PFSK-1 (cell line): ENCODE results near the gene NCCRP1.

Experiments
- FOXP2 ChIP-seq: optimal IDR thresholded peaks from 2 replicates; pipeline ENCODE3; 2011; ENCODE audit warnings: borderline replicate concordance, control low read depth, inconsistent platforms; ENCODE audit not compliant: insufficient read depth; ENCODE audit errors: extremely low read length, extremely low read depth
- POLR2AphosphoS5 ChIP-seq: IDR thresholded peaks from 2 replicates; pipeline ENCODE4 v1.6.1; 2012; ENCODE audit warnings: low read depth, mild to moderate bottlenecking, control low read depth, low read length, moderate library complexity
- REST ChIP-seq, 2 experiments: IDR thresholded peaks; 2 replicates each; pipeline versions ENCODE4 v1.6.1 to v1.8.0; 2011 to 2012; ENCODE audit warnings: low read depth in 2 of 2, low read length in 2 of 2, control low read depth in 1 of 2, inconsistent platforms in 1 of 2, mild to moderate bottlenecking in 1 of 2, moderate library complexity in 1 of 2; ENCODE audit not compliant: insufficient read depth in 1 of 2
- TAF1 ChIP-seq: IDR thresholded peaks from 2 replicates; pipeline ENCODE4 v1.6.1; 2012; ENCODE audit warnings: low read length, control low read depth, borderline replicate concordance; ENCODE audit not compliant: insufficient read depth

GRCh38 chr19:39158646-39159260 is 38.0 kb upstream of the NCCRP1 start:
- no peak for TF ChIP-seq POLR2AphosphoS5
- TF ChIP-seq TAF1: no peak
- no peak for TF ChIP-seq REST (IDR thresholded peaks at IDR 0.05; ENCODE audit: insufficient read depth in 1 of 2, low read depth in 2 of 2, low read length in 2 of 2)
- no peak for TF ChIP-seq FOXP2
